ENCODE results near the gene PADI2.

Gene PADI2

GRCh38 chr1:17053086-17053684 is 66.1 kb downstream of the PADI2 start:
- DNase-seq: no peak

GRCh38 chr1:17052641-17053040 is 66.6 kb downstream of the PADI2 start:
- DNase-seq: no peak

GRCh38 chr1:17052038-17052437 is 67.2 kb downstream of the PADI2 start:
- no peak for DNase-seq

GRCh38 chr1:17047924-17048323 is 71.3 kb downstream of the PADI2 start:
- DNase-seq: no peak

GRCh38 chr1:17046334-17046657 is 73.0 kb downstream of the PADI2 start:
- no peak for DNase-seq

GRCh38 chr1:17045634-17046333 is 73.5 kb downstream of the PADI2 start:
- DNase-seq: no peak

GRCh38 chr1:17045150-17045549 is 74.1 kb downstream of the PADI2 start:
- no peak for DNase-seq

- no peak for DNase-seq
These were observed 75.6 kb downstream of the PADI2 start for GRCh38 chr1:17043676-17044075.

GRCh38 chr1:17040135-17040534 is 79.1 kb downstream of the PADI2 start:
- DNase-seq: no peak

GRCh38 chr1:17039522-17039921 is 79.7 kb downstream of the PADI2 start:
- DNase-seq: no peak

- DNase-seq: no peak
These were observed 85.8 kb downstream of the PADI2 start for GRCh38 chr1:17033481-17033880.

- no peak for DNase-seq
These were observed 86.5 kb downstream of the PADI2 start for GRCh38 chr1:17032741-17033140.

- DNase-seq: no peak
These were observed 87.8 kb downstream of the PADI2 start for GRCh38 chr1:17031436-17031835.

- DNase-seq: no peak
These were observed 89.0 kb downstream of the PADI2 start for GRCh38 chr1:17030206-17030605.

- DNase-seq: no peak
These were observed 90.5 kb downstream of the PADI2 start for GRCh38 chr1:17028662-17029188.

- no peak for DNase-seq
These were observed 91.4 kb downstream of the PADI2 start for GRCh38 chr1:17027900-17028299.

GRCh38 chr1:17027403-17027802 is 91.8 kb downstream of the PADI2 start:
- no peak for DNase-seq

- no peak for DNase-seq
These were observed 94.5 kb downstream of the PADI2 start for GRCh38 chr1:17024721-17025120.

- no peak for DNase-seq
These were observed 95.7 kb downstream of the PADI2 start for GRCh38 chr1:17023573-17023972.

- no peak for DNase-seq
These were observed 96.1 kb downstream of the PADI2 start for GRCh38 chr1:17023102-17023501.

- DNase-seq: no peak
These were observed 97.4 kb downstream of the PADI2 start for GRCh38 chr1:17021896-17022295.

GRCh38 chr1:17020502-17020901 is 98.7 kb downstream of the PADI2 start:
- DNase-seq: no peak

GRCh38 chr1:17018849-17019248 is 100.4 kb downstream of the PADI2 start:
- no peak for DNase-seq

GRCh38 chr1:17017435-17017834 is 101.8 kb downstream of the PADI2 start:
- DNase-seq: no peak

All from stimulated activated CD4-positive, alpha-beta T cell treated with anti-CD3 and anti-CD28 coated beads, Interleukin-4, amount 100 ng/mL, for 24 hours (primary cell).